Tibial nerve (tissue), 4 donors: ENCODE data around the gene GJB5.

ENCODE experiments used
- CTCF ChIP-seq, 5 experiments: fragments of 200-600 bp in 3 of 5; fragments of 450-650 bp in 2 of 5; sonication (generic) in 3 of 5; IDR thresholded peaks; one replicate each; pipeline ENCODE4 v1.5.1; 2016 to 2019; ENCODE audit warnings: antibody characterized with exemption in 5 of 5, mild to moderate bottlenecking in 3 of 5, moderate library complexity in 2 of 5
- EP300 ChIP-seq, 2 donors: sonication (generic); formaldehyde crosslinking; IDR thresholded peaks; one replicate each; pipeline ENCODE4 v1.6.1; 2017; ENCODE audit warnings: antibody characterized with exemption in 2 of 2, mild to moderate bottlenecking in 1 of 2

GRCh38 chr1:34726861-34727260 is 28.0 kb upstream of the GJB5 start:
- TF ChIP-seq CTCF (IDR thresholded peaks at IDR 0.05) (no peak), EP300 (IDR thresholded peaks at IDR 0.05) (no peak)
